ENCODE measurements around the gene SEMA4D. TPM values are rescaled to one million over a fixed set of nuclear protein-coding genes. Genes with fewer than 3 reads are reported as not detected.

SEMA4D gene
- total and polyA plus RNA-seq, 10 donors: 23.0 to 193 (median 157) TPM

DNA sequence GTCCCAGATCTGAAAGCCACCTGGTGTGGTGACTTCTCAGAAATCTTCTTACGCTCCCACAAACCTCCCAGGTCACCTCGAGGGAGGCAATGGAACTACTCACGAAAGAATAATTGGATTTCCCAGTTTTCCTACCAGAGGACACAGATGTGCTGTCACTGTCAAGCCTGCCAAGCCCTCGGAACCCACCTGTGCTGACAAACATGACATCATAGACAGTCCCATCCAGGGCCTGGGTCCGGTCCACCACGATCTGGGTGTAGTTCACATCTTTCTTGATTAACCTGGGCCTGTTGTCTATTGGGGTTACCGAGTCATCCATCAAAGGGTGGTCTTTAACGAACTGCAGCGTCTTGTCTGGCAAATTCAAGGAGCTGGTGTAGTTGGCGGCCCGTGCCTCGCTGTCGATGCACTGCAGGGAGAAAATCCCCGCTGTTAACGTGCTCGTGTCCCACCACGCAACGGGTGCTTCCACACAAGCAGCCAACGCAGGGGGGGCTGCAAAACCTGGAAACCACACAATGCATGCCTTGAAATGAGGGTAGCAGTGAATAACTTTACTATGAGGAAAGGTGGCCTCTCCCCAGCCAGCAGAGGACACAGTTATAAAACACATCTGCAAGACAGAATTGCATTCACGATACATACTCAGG lies 110.6 kb downstream of the SEMA4D start:
- H3K4me1 ChIP-seq: peaks cover 3 to 54% (median 35%) of the 10 kb centered on the region in 6 donors
- intact Hi-C loops (cut with DNase I; ENCODE audit: low total_unique reads): no loop called here
- H3K27me3 ChIP-seq (replicated peaks in 1 of 7): no peaks in the 10 kb centered on the region
- H3K27ac ChIP-seq: peak overlapping the region; percentile 15 to 91 (median 84)
- 92 to 96% (median 94%) methylated on average over 18 to 20 of the region's 20 CpGs for WGBS, 5 donors
- H3K36me3 ChIP-seq: peaks cover 2 to 100% (median 99%) of the 10 kb centered on the region in 6 donors
- TF ChIP-seq POLR2A (IDR thresholded peaks at IDR 0.05): no peak
- no peak for TF ChIP-seq POLR2AphosphoS5 (IDR thresholded peaks at IDR 0.05)
- TF ChIP-seq, protein P1, sequence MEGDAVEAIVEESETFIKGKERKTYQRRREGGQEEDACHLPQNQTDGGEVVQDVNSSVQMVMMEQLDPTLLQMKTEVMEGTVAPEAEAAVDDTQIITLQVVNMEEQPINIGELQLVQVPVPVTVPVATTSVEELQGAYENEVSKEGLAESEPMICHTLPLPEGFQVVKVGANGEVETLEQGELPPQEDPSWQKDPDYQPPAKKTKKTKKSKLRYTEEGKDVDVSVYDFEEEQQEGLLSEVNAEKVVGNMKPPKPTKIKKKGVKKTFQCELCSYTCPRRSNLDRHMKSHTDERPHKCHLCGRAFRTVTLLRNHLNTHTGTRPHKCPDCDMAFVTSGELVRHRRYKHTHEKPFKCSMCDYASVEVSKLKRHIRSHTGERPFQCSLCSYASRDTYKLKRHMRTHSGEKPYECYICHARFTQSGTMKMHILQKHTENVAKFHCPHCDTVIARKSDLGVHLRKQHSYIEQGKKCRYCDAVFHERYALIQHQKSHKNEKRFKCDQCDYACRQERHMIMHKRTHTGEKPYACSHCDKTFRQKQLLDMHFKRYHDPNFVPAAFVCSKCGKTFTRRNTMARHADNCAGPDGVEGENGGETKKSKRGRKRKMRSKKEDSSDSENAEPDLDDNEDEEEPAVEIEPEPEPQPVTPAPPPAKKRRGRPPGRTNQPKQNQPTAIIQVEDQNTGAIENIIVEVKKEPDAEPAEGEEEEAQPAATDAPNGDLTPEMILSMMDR (IDR thresholded peaks at IDR 0.05 in 8 of 11, conservative IDR thresholded peaks at IDR 0.05 in 3 of 11): no peak
- DNase-seq: peak; percentile 73
- H3K4me3 ChIP-seq: peak overlapping the region in 1 of 8 donors; percentile 48
- no peaks in the 10 kb centered on the region for H3K9me3 ChIP-seq

GRCh38 chr9:89386797-89387196 lies 111.1 kb downstream of the SEMA4D start:
- peak; percentile 69 for DNase-seq
- no peaks in the 10 kb centered on the region for H3K27me3 ChIP-seq (replicated peaks in 1 of 7)
- no peaks in the 10 kb centered on the region for H3K9me3 ChIP-seq
- TF ChIP-seq, protein P1 (IDR thresholded peaks at IDR 0.05 in 8 of 11, conservative IDR thresholded peaks at IDR 0.05 in 3 of 11): no peak
- TF ChIP-seq POLR2AphosphoS5 (IDR thresholded peaks at IDR 0.05): peak in 2 of 3 donors; percentile 7 to 50
- no peak overlapping the region for H3K4me3 ChIP-seq
- H3K27ac ChIP-seq: peak overlapping the region in 6 of 8 donors; percentile 13 to 91 (median 74)
- H3K4me1 ChIP-seq: peaks cover 3 to 60% (median 38%) of the 10 kb centered on the region in 6 donors
- WGBS, 5 donors: 76 to 85% (median 81%) methylated on average over 10 to 11 of the region's 11 CpGs
- peaks cover 3 to 100% (median 99%) of the 10 kb centered on the region in 6 donors for H3K36me3 ChIP-seq
- intact Hi-C loops (cut with DNase I; ENCODE audit: low total_unique reads): no loop called here

- peak overlapping the region in 1 of 8 donors; percentile 91 for H3K27ac ChIP-seq
- TF ChIP-seq, protein P1 (IDR thresholded peaks at IDR 0.05 in 8 of 11, conservative IDR thresholded peaks at IDR 0.05 in 3 of 11): no peak
- TF ChIP-seq POLR2A (IDR thresholded peaks at IDR 0.05) (no peak), POLR2AphosphoS5 (IDR thresholded peaks at IDR 0.05) (no peak)
- peak; percentile 63 for DNase-seq
- H3K36me3 ChIP-seq: peaks cover 3 to 100% (median 98%) of the 10 kb centered on the region in 6 donors
- H3K9me3 ChIP-seq: no peaks in the 10 kb centered on the region
- peaks cover 3 to 65% (median 40%) of the 10 kb centered on the region in 6 donors for H3K4me1 ChIP-seq
- no peaks in the 10 kb centered on the region for H3K27me3 ChIP-seq (replicated peaks in 1 of 7)
- 91 to 96% (median 96%) methylated on average over 7 to 11 of the region's 11 CpGs for WGBS, 5 donors
- intact Hi-C loops (cut with DNase I; ENCODE audit: low total_unique reads): no loop called here
- H3K4me3 ChIP-seq: no peak overlapping the region
These were observed 111.7 kb downstream of the SEMA4D start for GRCh38 chr9:89386206-89386605.

DNA sequence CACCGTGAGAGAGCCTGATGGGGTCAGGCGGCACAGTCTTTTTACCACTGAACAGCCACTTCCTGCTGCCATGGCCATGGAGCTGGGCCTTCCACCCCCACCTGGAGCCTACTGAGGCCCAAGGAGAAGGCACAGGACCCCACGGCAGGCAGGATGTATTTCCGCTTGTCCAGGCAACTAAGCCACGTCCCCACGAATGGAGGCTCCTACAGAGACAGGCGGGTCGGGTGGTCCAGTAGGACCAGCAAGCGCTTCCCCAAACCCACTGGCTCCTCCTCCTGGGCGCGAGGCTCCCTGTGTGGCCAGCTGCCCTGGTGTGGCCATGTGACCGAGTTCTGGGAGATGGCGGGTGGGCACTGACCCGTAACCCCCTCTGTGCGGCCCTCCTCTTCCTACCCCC lies 113.1 kb downstream of the SEMA4D start:
- 85 to 92% (median 91%) methylated on average over 6 to 15 of the region's 15 CpGs for WGBS, 5 donors
- H3K36me3 ChIP-seq: peaks cover 3 to 100% (median 94%) of the 10 kb centered on the region in 6 donors
- peak overlapping the region in 1 of 8 donors; percentile 26 for H3K27ac ChIP-seq
- intact Hi-C loops (cut with DNase I; ENCODE audit: low total_unique reads): no loop called here
- peaks cover 3 to 72% (median 35%) of the 10 kb centered on the region in 6 donors for H3K4me1 ChIP-seq
- no peaks in the 10 kb centered on the region for H3K27me3 ChIP-seq (replicated peaks in 1 of 7)
- no peaks in the 10 kb centered on the region for H3K9me3 ChIP-seq
- DNase-seq: peak; percentile 72
- TF ChIP-seq, protein P1 (IDR thresholded peaks at IDR 0.05 in 8 of 11, conservative IDR thresholded peaks at IDR 0.05 in 3 of 11): no peak
- TF ChIP-seq POLR2AphosphoS5 (IDR thresholded peaks at IDR 0.05): peak; percentile 14 to 72 (median 26)
- H3K4me3 ChIP-seq: no peak overlapping the region

All from spleen (tissue), 11 donors.